ENCODE results near the gene CSH2.

GRCh38 chr17:63823659-63824331 is 49.7 kb downstream of the CSH2 start:
- no peak for TF ChIP-seq ATF6 (CRISPR knock-in tag; IDR thresholded peaks at IDR 0.05)
- TF ChIP-seq E2F6 (IDR thresholded peaks at IDR 0.05; ENCODE audit: borderline replicate concordance in 1 of 2, extremely low read depth in 1 of 2, insufficient read depth in 1 of 2, insufficient read length in 1 of 2, low read depth in 1 of 2, low read length in 1 of 2, poor library complexity in 1 of 2, severe bottlenecking in 1 of 2), result no peak
- TF ChIP-seq, protein P1, sequence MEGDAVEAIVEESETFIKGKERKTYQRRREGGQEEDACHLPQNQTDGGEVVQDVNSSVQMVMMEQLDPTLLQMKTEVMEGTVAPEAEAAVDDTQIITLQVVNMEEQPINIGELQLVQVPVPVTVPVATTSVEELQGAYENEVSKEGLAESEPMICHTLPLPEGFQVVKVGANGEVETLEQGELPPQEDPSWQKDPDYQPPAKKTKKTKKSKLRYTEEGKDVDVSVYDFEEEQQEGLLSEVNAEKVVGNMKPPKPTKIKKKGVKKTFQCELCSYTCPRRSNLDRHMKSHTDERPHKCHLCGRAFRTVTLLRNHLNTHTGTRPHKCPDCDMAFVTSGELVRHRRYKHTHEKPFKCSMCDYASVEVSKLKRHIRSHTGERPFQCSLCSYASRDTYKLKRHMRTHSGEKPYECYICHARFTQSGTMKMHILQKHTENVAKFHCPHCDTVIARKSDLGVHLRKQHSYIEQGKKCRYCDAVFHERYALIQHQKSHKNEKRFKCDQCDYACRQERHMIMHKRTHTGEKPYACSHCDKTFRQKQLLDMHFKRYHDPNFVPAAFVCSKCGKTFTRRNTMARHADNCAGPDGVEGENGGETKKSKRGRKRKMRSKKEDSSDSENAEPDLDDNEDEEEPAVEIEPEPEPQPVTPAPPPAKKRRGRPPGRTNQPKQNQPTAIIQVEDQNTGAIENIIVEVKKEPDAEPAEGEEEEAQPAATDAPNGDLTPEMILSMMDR (IDR thresholded peaks at IDR 0.05 in 2 of 3, conservative IDR thresholded peaks at IDR 0.05 in 1 of 3; ENCODE audit: insufficient read depth in 2 of 3, low read depth in 1 of 3, low read length in 3 of 3), result no peak
- no peak for TF ChIP-seq ZBTB7A (IDR thresholded peaks at IDR 0.05; ENCODE audit: borderline replicate concordance, control insufficient read depth, low read depth, low read length)

Data from K562 (cell line).